ENCODE measurements around the gene DENND1C. TPM values are rescaled to one million over a fixed set of nuclear protein-coding genes. Genes with fewer than 3 reads are reported as not detected.

DENND1C gene
- total and polyA plus RNA-seq, 9 of the 15 experiments (the other 6 are each of a cell fraction or from before 2014, with no cell fraction given): 0.03 to 1.2 (median 0.32) TPM; not detected in 1

DNA sequence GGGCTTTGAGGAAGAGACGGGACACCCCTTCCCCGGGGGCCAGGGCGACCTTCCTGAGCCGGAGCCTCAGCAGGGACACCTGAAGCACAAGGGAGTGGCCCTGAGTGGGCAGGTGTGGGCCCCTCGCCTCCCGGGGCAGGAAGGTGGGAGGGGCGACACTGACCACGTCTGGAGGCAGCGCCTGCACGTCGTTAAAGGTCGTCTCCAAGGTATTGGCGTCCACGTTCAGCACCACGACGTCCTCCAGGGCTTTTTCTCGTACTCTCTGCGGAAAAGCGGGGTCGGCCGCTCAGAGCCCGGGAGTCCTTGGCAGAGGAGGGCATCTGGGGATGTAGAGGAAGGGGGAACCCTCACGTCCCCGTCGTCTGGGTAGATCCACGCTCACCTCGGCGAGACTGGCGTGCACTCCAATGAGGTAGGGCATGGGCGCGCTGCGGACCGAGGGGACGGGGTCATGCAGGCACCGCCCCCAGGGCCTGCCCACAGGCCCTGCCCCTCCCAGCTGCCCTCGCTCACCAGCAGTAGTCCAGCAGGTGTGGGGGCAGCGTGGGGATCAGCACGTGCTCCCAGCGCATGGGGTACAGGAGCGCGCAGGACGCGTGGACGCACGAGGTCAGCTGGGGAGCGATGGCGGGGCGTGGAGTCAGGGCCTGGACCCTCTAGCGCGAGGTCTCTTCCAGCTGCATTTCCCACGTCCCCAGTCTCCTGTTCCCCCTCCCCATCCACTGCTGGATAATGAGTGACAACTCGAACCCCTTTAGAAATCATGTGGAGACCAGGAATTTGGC, 6.1 kb downstream of the DENND1C start:
- H3K27ac ChIP-seq (ENCODE audit: extremely low read depth, low read depth, low read length): no peak overlapping the region
- no peaks in the 10 kb centered on the region for H3K27me3 ChIP-seq (ENCODE audit: control insufficient read depth in 2 of 2, insufficient read depth in 2 of 2, low read length in 2 of 2)
- H3K9me3 ChIP-seq (replicated peaks; ENCODE audit: control insufficient read depth, insufficient read depth, low read depth, low read length): 0 out of 2 replicates have a peak, but pooled peaks cover 2% of the 10 kb centered on the region
- FAIRE-seq (no peak), DNase-seq (ENCODE audit: extremely low read depth in 1 of 4, low spot score in 3 of 4) (no peak), ATAC-seq (no peak)
- in situ Hi-C loops (cut with MboI): no loop called here
- no peaks in the 10 kb centered on the region for H4K20me1 ChIP-seq (replicated peaks; ENCODE audit: control insufficient read depth, insufficient read depth, low read length)
- TF ChIP-seq, protein P1, sequence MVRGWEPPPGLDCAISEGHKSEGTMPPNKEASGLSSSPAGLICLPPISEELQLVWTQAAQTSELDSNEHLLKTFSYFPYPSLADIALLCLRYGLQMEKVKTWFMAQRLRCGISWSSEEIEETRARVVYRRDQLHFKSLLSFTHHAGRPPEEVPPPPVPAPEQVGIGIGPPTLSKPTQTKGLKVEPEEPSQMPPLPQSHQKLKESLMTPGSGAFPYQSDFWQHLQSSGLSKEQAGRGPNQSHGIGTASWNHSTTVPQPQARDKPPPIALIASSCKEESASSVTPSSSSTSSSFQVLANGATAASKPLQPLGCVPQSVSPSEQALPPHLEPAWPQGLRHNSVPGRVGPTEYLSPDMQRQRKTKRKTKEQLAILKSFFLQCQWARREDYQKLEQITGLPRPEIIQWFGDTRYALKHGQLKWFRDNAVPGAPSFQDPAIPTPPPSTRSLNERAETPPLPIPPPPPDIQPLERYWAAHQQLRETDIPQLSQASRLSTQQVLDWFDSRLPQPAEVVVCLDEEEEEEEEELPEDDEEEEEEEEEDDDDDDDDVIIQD (CRISPR knock-in tag; IDR thresholded peaks at IDR 0.05): no peak
- TF ChIP-seq TEAD2 (tag; IDR thresholded peaks at IDR 0.05) (no peak), JUN (IDR thresholded peaks at IDR 0.05; ENCODE audit: borderline replicate concordance, low read depth, low read length) (no peak), JUN (CRISPR knock-in tag; IDR thresholded peaks at IDR 0.05; ENCODE audit: borderline replicate concordance) (no peak), DMBX1 (CRISPR knock-in tag; IDR thresholded peaks at IDR 0.05; ENCODE audit: borderline replicate concordance) (no peak), BRD9 (IDR thresholded peaks at IDR 0.05; ENCODE audit: low read depth, partially characterized antibody) (no peak), ZNF224 (CRISPR knock-in tag; IDR thresholded peaks at IDR 0.05) (no peak), ARID1B (IDR thresholded peaks at IDR 0.05) (no peak), ZNF274 (IDR thresholded peaks at IDR 0.05; ENCODE audit: borderline replicate concordance, low read depth, low read length) (no peak), ZNF24 (IDR thresholded peaks at IDR 0.05) (no peak), MTA2 (IDR thresholded peaks at IDR 0.05; ENCODE audit: low read depth) (no peak), TEAD4 (IDR thresholded peaks at IDR 0.05; ENCODE audit: low read length) (no peak), TEAD4 (CRISPR knock-in tag; IDR thresholded peaks at IDR 0.05; ENCODE audit: borderline replicate concordance) (no peak), ZNF76 (CRISPR knock-in tag; IDR thresholded peaks at IDR 0.05; ENCODE audit: borderline replicate concordance) (no peak)
- TF ChIP-seq, protein P2, sequence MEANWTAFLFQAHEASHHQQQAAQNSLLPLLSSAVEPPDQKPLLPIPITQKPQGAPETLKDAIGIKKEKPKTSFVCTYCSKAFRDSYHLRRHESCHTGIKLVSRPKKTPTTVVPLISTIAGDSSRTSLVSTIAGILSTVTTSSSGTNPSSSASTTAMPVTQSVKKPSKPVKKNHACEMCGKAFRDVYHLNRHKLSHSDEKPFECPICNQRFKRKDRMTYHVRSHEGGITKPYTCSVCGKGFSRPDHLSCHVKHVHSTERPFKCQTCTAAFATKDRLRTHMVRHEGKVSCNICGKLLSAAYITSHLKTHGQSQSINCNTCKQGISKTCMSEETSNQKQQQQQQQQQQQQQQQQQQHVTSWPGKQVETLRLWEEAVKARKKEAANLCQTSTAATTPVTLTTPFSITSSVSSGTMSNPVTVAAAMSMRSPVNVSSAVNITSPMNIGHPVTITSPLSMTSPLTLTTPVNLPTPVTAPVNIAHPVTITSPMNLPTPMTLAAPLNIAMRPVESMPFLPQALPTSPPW (CRISPR knock-in tag; IDR thresholded peaks at IDR 0.05): no peak
- TF ChIP-seq, protein P3, sequence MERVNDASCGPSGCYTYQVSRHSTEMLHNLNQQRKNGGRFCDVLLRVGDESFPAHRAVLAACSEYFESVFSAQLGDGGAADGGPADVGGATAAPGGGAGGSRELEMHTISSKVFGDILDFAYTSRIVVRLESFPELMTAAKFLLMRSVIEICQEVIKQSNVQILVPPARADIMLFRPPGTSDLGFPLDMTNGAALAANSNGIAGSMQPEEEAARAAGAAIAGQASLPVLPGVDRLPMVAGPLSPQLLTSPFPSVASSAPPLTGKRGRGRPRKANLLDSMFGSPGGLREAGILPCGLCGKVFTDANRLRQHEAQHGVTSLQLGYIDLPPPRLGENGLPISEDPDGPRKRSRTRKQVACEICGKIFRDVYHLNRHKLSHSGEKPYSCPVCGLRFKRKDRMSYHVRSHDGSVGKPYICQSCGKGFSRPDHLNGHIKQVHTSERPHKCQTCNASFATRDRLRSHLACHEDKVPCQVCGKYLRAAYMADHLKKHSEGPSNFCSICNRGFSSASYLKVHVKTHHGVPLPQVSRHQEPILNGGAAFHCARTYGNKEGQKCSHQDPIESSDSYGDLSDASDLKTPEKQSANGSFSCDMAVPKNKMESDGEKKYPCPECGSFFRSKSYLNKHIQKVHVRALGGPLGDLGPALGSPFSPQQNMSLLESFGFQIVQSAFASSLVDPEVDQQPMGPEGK (CRISPR knock-in tag; IDR thresholded peaks at IDR 0.05; ENCODE audit: borderline replicate concordance): no peak
- ChIA-PET CTCF (ENCODE audit: low intra/inter-chr PET ratio) (no interaction called here), POLR2A (interaction anchor here (0.6 to 1.0 kb wide), 4 partner anchors 10 to 57 kb away, joined by 3 to 6 read pairs (median 4); partner anchors contain the start of gene TNFSF9)
- no peaks in the 10 kb centered on the region for H3K36me3 ChIP-seq (ENCODE audit: control insufficient read depth, insufficient read depth, low read length)
- 75% methylated on average over 44 of the region's 52 CpGs for WGBS (ENCODE audit: insufficient coverage, low coverage, missing lambda C conversion rate)
- no peak overlapping the region for H3K4me3 ChIP-seq
- H3K4me2 ChIP-seq (ENCODE audit: insufficient read depth, low read length): peak overlapping the region; percentile 63; the same call in 1 of the 2 replicates
- no peak overlapping the region for H2AFZ ChIP-seq (ENCODE audit: low read depth, low read length)
- BruUV-seq (replicated peaks): no TSS peak
- H3K9me1 ChIP-seq (ENCODE audit: control insufficient read depth, insufficient read depth, low read length): no peaks in the 10 kb centered on the region
- no peak overlapping the region for H3K9ac ChIP-seq (ENCODE audit: insufficient read depth in 1 of 2, low read depth in 2 of 2, low read length in 2 of 2)
- intact Hi-C loops (cut with micrococcal nuclease): no loop called here
- H3K4me1 ChIP-seq (replicated peaks in 1 of 2; ENCODE audit: control insufficient read depth in 2 of 2, insufficient read depth in 2 of 2, low read length in 2 of 2): peaks cover 6 to 24% of the 10 kb centered on the region in 2 experiments; a peak in 4 of 5 replicates
- no peaks in the 10 kb centered on the region for H3K79me2 ChIP-seq (ENCODE audit: control insufficient read depth, insufficient read depth, low read length)

Data from K562 (cell line).